Upper lobe of left lung (tissue), 6 donors: Measurements from ENCODE around the gene TSHZ2. TPM values are rescaled to one million over a fixed set of nuclear protein-coding genes. Genes with fewer than 3 reads are reported as not detected.

Source experiments
- ATAC-seq, 2 donors: fragments of 200-7000 bp; cut with Tn5 transposase; one replicate each; pipeline ENCODE4 v1.9.1; 2022; ENCODE audit warnings: mild to moderate bottlenecking in 2 of 2, moderate library complexity in 2 of 2; ENCODE audit not compliant: low FRiP score in 2 of 2
- DNase-seq, 2 donors: peaks; one replicate each; pipeline ENCODE4 v3.0.0-alpha.2; 2019 to 2020
- H3K27ac ChIP-seq, 4 donors: fragments of 200-600 bp; sonication (generic); one replicate each; pipeline ENCODE4 v1.5.1; 2016 to 2019
- H3K27me3 ChIP-seq, 4 donors: fragments of 200-600 bp; sonication (generic); one replicate each; pipeline ENCODE4 v1.5.1; 2017 to 2019
- H3K36me3 ChIP-seq, 4 donors: fragments of 200-600 bp; sonication (generic); one replicate each; pipeline ENCODE4 v1.5.1; 2016 to 2019
- H3K4me1 ChIP-seq, 4 donors: fragments of 200-600 bp; sonication (generic); one replicate each; pipeline ENCODE4 v1.5.1; 2018 to 2019
- H3K4me3 ChIP-seq, 4 donors: fragments of 200-600 bp; sonication (generic); one replicate each; pipeline ENCODE4 v1.5.1; 2017 to 2019; ENCODE audit warnings: mild to moderate bottlenecking in 2 of 4, moderate library complexity in 1 of 4
- H3K9me3 ChIP-seq, 4 donors: fragments of 200-600 bp; sonication (generic); one replicate each; pipeline ENCODE4 v1.5.1; 2018 to 2019
- EP300 ChIP-seq, 4 donors: sonication (generic); formaldehyde crosslinking; IDR thresholded peaks; one replicate each; pipeline ENCODE4 v1.5.1; 2017; ENCODE audit warnings: antibody characterized with exemption in 4 of 4, control low read depth in 2 of 4
- POLR2A ChIP-seq, 4 donors: fragments of 450-650 bp; IDR thresholded peaks; one replicate each; pipeline ENCODE4 v1.5.1; 2016 to 2017; ENCODE audit warnings: antibody characterized with exemption in 4 of 4, mild to moderate bottlenecking in 2 of 4
- POLR2AphosphoS5 ChIP-seq, 2 donors: sonication (generic); formaldehyde crosslinking; IDR thresholded peaks; one replicate each; pipeline ENCODE4 v1.5.1; 2017; ENCODE audit warnings: antibody characterized with exemption in 2 of 2
- WGBS, 2 donors: methylation state at CpG; one replicate each; pipeline ENCODE4 v1.1.5; 2017 to 2018; 5-methylcytosine and 5-hydroxymethylcytosine counted together
- total RNA-seq, 6 donors: library from RNA; depleted of rRNA in 4 of 6; stranded (reverse); fragments of >200 nt in 4 of 6; gene quantifications; one replicate each; pipeline versions ENCODE4 v1.1.0 to v1.2.1, GENCODE V29; 2016 to 2021
- TF ChIP-seq, protein P1 (sequence below), 6 experiments: fragments of 450-650 bp in 4 of 6; fragments of 200-600 bp in 2 of 6; sonication (generic) in 2 of 6; IDR thresholded peaks; one replicate each; pipeline ENCODE4 v1.5.1; 2016 to 2019; ENCODE audit warnings: antibody characterized with exemption in 6 of 6
- donor health status: DM: no; HTN: no; CAD: no; lungs with moderate emphysema.
- donor health status: DM: no; HTN: yes; CAD: no; lungs with severe emphysema.

TSHZ2 gene
- total RNA-seq, 6 donors from 2014 or later, result 1.8 to 10.0 (median 3.2) TPM

DNA sequence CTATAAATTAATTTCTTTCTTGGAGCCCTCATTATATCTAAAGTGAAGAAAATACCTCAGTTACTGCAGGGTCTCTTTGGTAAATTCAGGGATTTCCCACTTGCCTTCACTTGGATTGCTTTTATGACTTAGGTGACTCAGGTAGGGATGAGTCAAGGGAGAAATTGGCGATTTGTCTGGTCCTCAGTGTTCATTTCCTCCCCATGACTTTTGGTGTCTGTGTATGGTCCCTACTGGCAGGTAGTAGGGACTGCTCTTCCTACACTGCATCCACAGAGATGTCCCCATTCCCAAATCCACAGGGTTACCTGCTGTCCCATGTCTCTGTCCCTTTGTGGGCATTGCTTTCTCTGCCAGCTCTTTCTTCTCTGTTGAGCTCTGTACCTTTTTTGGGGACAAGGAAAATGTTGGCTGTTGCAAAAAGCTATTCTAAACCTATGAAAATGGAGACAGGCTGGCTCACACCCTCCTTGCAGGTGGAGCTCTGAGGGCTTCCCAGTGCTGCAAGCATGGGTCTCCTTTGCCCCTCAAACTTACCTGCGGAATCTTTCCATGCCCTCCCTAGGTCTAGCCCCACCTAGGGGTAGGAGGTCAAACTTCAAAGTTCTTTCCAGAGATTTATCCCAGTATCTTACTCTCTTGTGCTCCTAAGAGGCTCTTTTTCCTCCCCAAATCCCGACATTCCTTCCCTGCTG is 409.6 kb downstream of the TSHZ2 start:
- 91 to 96% methylated on average over 3 of the region's 3 CpGs for WGBS, 2 donors
- H3K27ac ChIP-seq, result no peak overlapping the region
- no peaks in the 10 kb centered on the region for H3K27me3 ChIP-seq
- TF ChIP-seq POLR2A (IDR thresholded peaks at IDR 0.05), result no peak
- no peak for TF ChIP-seq POLR2AphosphoS5 (IDR thresholded peaks at IDR 0.05)
- TF ChIP-seq, protein P1, sequence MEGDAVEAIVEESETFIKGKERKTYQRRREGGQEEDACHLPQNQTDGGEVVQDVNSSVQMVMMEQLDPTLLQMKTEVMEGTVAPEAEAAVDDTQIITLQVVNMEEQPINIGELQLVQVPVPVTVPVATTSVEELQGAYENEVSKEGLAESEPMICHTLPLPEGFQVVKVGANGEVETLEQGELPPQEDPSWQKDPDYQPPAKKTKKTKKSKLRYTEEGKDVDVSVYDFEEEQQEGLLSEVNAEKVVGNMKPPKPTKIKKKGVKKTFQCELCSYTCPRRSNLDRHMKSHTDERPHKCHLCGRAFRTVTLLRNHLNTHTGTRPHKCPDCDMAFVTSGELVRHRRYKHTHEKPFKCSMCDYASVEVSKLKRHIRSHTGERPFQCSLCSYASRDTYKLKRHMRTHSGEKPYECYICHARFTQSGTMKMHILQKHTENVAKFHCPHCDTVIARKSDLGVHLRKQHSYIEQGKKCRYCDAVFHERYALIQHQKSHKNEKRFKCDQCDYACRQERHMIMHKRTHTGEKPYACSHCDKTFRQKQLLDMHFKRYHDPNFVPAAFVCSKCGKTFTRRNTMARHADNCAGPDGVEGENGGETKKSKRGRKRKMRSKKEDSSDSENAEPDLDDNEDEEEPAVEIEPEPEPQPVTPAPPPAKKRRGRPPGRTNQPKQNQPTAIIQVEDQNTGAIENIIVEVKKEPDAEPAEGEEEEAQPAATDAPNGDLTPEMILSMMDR (IDR thresholded peaks at IDR 0.05), result no peak
- no peak for TF ChIP-seq EP300 (IDR thresholded peaks at IDR 0.05)
- ATAC-seq (no peak), DNase-seq (no peak)
- H3K9me3 ChIP-seq, result no peaks in the 10 kb centered on the region
- H3K36me3 ChIP-seq, result no peaks in the 10 kb centered on the region
- H3K4me3 ChIP-seq, result no peak overlapping the region
- H3K4me1 ChIP-seq, result no peaks in the 10 kb centered on the region

DNA sequence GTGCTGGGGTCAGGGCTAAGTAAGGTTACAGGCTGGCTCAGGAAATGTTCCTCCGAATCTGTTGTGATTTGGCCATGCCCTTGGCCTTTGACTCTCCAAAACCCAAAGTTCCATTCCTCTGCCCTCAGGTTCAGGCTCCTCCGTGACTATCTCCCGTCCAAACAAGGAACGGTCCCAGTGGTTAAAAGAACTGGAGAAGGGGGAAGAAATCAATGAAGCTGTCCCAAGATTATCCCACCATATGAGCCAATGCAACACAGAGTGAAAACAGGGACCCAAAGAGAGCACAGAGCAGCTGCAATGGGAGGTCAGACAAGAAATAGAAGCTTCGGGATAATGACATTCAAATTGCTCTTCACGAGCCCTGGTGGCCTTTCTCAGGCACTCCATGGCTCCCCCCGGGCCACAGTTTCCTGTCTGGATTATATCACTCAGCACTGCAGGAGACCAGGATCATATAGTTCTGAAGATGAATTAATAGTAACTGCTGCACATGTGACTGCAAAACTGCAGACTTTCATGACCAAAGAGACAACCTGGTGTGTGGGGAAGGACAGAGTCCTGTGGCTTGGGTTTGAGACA is 410.2 kb downstream of the TSHZ2 start:
- ATAC-seq, result no peak
- DNase-seq, result no peak
- H3K27me3 ChIP-seq, result no peaks in the 10 kb centered on the region
- no peaks in the 10 kb centered on the region for H3K36me3 ChIP-seq
- H3K4me1 ChIP-seq, result no peaks in the 10 kb centered on the region
- H3K9me3 ChIP-seq, result no peaks in the 10 kb centered on the region
- TF ChIP-seq POLR2A (IDR thresholded peaks at IDR 0.05) (no peak), POLR2AphosphoS5 (IDR thresholded peaks at IDR 0.05) (no peak), EP300 (IDR thresholded peaks at IDR 0.05) (no peak)
- TF ChIP-seq, protein P1 (IDR thresholded peaks at IDR 0.05), result no peak
- no peak overlapping the region for H3K27ac ChIP-seq
- no peak overlapping the region for H3K4me3 ChIP-seq
- 79 to 88% methylated on average over 7 of the region's 7 CpGs for WGBS, 2 donors

DNA sequence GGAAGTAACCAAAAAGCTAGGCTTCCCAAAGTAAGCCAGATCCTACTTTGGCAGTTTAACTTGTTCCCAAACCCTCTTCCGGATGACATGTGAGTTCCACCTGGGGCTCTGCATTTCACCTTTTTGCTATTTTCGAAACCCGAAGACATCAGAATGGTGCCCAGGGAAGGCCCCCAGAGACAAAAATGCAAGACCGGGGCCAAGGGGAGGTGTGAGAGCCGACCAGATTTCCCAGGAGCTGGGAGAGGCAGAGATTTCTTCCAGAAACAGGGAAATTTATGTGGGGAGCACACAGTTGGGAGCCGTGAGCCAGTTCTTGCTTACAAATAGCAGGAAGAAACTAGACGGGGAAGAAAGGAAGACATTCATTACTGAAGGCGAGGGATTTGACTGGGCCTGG is 411.8 kb downstream of the TSHZ2 start:
- no peak overlapping the region for H3K4me3 ChIP-seq
- H3K27me3 ChIP-seq, result no peaks in the 10 kb centered on the region
- no peaks in the 10 kb centered on the region for H3K4me1 ChIP-seq
- whole genome bisulfite sequencing, 2 donors, result 81 to 90% methylated on average over 8 of the region's 8 CpGs
- no peaks in the 10 kb centered on the region for H3K36me3 ChIP-seq
- ATAC-seq (no peak), DNase-seq (no peak)
- H3K9me3 ChIP-seq, result no peaks in the 10 kb centered on the region
- no peak overlapping the region for H3K27ac ChIP-seq
- TF ChIP-seq POLR2AphosphoS5 (IDR thresholded peaks at IDR 0.05) (no peak), EP300 (IDR thresholded peaks at IDR 0.05) (no peak), POLR2A (IDR thresholded peaks at IDR 0.05) (no peak)
- TF ChIP-seq, protein P1 (IDR thresholded peaks at IDR 0.05), result no peak

DNA sequence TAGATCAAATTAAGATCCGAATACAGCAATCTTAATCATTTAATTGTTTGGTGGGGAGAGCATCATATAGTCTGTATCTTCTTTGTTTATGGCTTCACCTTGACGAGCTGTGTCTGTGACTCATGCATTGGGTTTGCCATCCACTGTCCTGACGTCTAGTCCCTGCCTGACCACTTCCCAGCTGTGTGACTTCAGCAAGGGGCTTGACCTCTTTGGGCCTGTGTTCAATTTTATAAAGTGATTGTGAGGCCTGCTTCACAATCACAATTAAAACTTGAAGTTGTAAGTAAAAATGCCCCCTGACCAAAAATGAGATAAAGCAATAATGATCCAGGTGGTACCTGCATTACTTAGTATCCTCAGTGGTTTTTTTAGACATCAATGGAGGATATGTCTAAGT is 412.2 kb downstream of the TSHZ2 start:
- ATAC-seq (no peak), DNase-seq (no peak)
- Histone ChIP-seq H3K27me3 (no peaks in the 10 kb centered on the region), H3K9me3 (no peaks in the 10 kb centered on the region), H3K27ac (no peak overlapping the region), H3K36me3 (no peaks in the 10 kb centered on the region), H3K4me1 (no peaks in the 10 kb centered on the region), H3K4me3 (no peak overlapping the region)
- 75 to 81% methylated on average over 3 of the region's 3 CpGs for WGBS, 2 donors
- TF ChIP-seq POLR2AphosphoS5 (IDR thresholded peaks at IDR 0.05), result no peak
- no peak for TF ChIP-seq EP300 (IDR thresholded peaks at IDR 0.05)
- TF ChIP-seq, protein P1 (IDR thresholded peaks at IDR 0.05), result no peak
- TF ChIP-seq POLR2A (IDR thresholded peaks at IDR 0.05), result no peak
